Prostate gland (tissue), 1 donor: ENCODE results near the gene NDUFC2.

Experiments
- POLR2A ChIP-seq: fragments of 450-650 bp; IDR thresholded peaks from one replicate; pipeline ENCODE4 v1.6.1; 2016; ENCODE audit warnings: antibody characterized with exemption, mild to moderate bottlenecking
- POLR2AphosphoS5 ChIP-seq: sonication (generic); formaldehyde crosslinking; IDR thresholded peaks from one replicate; pipeline ENCODE4 v1.6.1; 2017; ENCODE audit warnings: antibody characterized with exemption

DNA sequence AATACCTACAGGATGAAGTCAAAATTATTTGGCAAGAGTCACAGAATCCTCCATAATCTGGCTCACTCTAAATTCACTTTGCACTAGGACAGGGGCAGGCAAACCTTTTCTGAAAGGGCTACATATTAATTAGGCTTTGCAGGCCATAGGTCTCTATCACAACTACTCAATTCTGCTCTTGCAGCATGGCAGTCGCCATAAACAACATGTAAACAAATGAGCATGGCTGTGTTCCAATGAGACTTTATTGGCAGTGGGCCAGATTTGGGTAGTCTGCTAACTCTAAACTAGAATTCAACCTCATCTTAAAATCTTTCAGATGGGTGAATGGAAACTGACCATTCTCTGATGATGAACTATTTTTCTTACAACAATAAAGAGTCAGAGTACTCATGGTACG, 10.2 kb downstream of the NDUFC2 start:
- TF ChIP-seq POLR2AphosphoS5 (no peak), POLR2A (no peak)
